OCI-LY3 (cell line): ENCODE results near the gene ZNF423.

Source experiments
- CTCF ChIP-seq: fragments of 200-600, 300-600 bp; sonication (generic); IDR thresholded peaks from 2 replicates; pipeline ENCODE4 v1.5.1; 2014; ENCODE audit warnings: antibody characterized with exemption, low read length, low read depth
- EZH2phosphoT487 ChIP-seq: fragments of 200-600 bp; shearing (Covaris generic); IDR thresholded peaks from 2 replicates; pipeline ENCODE4 v1.6.1; 2018; ENCODE audit warnings: antibody characterized with exemption, mixed run types, low read depth

GRCh38 chr16:49874613-49875237, 18.8 kb upstream of the ZNF423 start:
- TF ChIP-seq CTCF (no peak), EZH2phosphoT487 (no peak)
